ENCODE data around the gene GMDS. TPM values are rescaled to one million over a fixed set of nuclear protein-coding genes. Genes with fewer than 3 reads are reported as not detected.

GMDS gene
- total RNA-seq, 4 donors from 2014 or later, result 197 to 375 (median 215) TPM

DNA sequence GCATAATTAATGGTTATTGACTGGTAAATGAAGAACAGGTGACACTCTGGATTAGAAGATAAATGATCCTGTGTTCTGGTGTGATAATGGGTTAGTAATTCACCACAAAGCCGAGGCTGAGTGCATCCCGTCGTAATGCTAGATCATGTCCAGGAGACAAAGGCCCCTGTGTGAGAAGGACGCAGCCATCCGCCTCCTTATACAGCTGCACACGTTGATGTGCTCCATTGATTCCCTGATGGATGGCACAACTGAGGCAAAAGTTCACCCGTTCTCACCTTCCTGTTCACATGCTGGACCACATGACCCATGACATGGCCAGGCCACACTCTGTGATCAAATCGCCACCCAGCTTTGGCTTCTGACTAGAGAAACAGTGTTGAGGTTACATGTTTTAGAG is 499.6 kb downstream of the GMDS start:
- Histone ChIP-seq H3K36me3 (no peaks in the 10 kb centered on the region), H3K9me3 (no peaks in the 10 kb centered on the region), H3K27me3 (no peaks in the 10 kb centered on the region), H3K4me1 (no peaks in the 10 kb centered on the region), H3K4me3 (no peak overlapping the region), H3K27ac (no peak overlapping the region)
- TF ChIP-seq POLR2A (IDR thresholded peaks at IDR 0.05), result no peak
- TF ChIP-seq, protein P1, sequence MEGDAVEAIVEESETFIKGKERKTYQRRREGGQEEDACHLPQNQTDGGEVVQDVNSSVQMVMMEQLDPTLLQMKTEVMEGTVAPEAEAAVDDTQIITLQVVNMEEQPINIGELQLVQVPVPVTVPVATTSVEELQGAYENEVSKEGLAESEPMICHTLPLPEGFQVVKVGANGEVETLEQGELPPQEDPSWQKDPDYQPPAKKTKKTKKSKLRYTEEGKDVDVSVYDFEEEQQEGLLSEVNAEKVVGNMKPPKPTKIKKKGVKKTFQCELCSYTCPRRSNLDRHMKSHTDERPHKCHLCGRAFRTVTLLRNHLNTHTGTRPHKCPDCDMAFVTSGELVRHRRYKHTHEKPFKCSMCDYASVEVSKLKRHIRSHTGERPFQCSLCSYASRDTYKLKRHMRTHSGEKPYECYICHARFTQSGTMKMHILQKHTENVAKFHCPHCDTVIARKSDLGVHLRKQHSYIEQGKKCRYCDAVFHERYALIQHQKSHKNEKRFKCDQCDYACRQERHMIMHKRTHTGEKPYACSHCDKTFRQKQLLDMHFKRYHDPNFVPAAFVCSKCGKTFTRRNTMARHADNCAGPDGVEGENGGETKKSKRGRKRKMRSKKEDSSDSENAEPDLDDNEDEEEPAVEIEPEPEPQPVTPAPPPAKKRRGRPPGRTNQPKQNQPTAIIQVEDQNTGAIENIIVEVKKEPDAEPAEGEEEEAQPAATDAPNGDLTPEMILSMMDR (IDR thresholded peaks at IDR 0.05), result no peak
- DNase-seq, result no peak

DNA sequence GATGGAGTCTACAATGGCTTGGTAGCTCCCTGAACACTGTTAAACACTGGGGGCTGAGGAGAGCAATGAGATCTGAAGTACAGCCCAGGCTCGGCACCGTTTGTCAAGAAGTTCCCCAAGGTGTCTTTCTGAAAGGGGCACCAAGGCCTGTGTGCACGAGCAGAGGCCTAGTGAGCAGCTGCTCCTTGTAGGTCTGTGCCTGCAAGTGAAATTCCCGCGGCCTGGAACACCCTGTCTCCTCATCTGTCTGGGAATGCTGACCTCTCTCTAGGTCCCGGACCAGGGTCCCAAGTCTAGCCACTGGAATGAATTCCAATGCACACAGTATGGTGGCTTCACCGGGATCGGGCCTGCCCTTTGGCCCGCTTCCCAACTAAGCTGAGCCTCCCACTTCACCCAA is 500.9 kb downstream of the GMDS start:
- Histone ChIP-seq H3K9me3 (no peaks in the 10 kb centered on the region), H3K4me3 (no peak overlapping the region), H3K4me1 (no peaks in the 10 kb centered on the region), H3K36me3 (no peaks in the 10 kb centered on the region), H3K27ac (no peak overlapping the region), H3K27me3 (no peaks in the 10 kb centered on the region)
- no peak for TF ChIP-seq POLR2A (IDR thresholded peaks at IDR 0.05)
- TF ChIP-seq, protein P1 (IDR thresholded peaks at IDR 0.05), result no peak
- no peak for DNase-seq

DNA sequence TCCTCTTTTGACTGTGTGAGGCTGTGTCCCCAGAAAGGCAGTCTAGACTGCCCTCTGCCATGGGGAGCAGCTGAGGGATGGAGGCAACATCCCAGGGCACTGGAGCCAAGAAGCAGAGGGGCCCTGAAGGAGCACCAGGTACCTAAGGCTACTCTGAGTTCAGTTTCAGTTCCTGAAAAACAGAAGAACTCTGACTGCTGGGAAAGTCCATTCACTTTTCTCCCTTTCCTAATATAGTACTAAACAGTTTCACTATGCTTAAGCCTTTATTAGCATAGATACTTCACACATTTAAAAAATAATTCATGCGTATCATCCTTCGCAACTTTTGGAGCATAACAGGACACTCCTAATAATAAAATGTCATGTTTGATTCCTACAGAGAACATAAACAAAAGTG is 505.7 kb downstream of the GMDS start:
- H3K27ac ChIP-seq, result no peak overlapping the region
- no peaks in the 10 kb centered on the region for H3K36me3 ChIP-seq
- H3K9me3 ChIP-seq, result no peaks in the 10 kb centered on the region
- H3K27me3 ChIP-seq, result no peaks in the 10 kb centered on the region
- no peak overlapping the region for H3K4me3 ChIP-seq
- TF ChIP-seq POLR2A (IDR thresholded peaks at IDR 0.05), result no peak
- TF ChIP-seq, protein P1 (IDR thresholded peaks at IDR 0.05), result no peak
- peaks cover 0 to 4% (median 0%) of the 10 kb centered on the region in 4 donors for H3K4me1 ChIP-seq
- no peak for DNase-seq

DNA sequence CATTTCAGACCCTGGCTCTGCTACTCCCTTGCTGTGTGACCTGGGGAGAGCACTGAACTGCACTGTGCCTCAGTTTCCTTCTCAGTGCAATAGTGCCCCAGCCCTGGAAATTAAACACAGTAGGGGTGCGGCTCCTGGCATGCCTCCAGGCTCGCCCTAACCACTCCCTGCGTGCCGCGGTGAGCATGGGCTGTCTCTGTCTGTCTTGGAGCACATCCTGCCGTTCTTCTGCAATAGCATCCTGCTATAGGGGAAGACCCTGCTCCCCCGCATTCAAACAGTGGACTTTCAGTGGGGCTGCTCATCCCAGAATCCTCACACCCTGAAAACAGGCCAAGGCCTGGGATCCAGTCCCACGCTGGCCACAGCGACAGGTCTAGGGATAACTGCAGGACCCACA is 506.2 kb downstream of the GMDS start:
- no peak for TF ChIP-seq POLR2A (IDR thresholded peaks at IDR 0.05)
- TF ChIP-seq, protein P1 (IDR thresholded peaks at IDR 0.05), result no peak
- H3K9me3 ChIP-seq, result no peaks in the 10 kb centered on the region
- no peak for DNase-seq

DNA sequence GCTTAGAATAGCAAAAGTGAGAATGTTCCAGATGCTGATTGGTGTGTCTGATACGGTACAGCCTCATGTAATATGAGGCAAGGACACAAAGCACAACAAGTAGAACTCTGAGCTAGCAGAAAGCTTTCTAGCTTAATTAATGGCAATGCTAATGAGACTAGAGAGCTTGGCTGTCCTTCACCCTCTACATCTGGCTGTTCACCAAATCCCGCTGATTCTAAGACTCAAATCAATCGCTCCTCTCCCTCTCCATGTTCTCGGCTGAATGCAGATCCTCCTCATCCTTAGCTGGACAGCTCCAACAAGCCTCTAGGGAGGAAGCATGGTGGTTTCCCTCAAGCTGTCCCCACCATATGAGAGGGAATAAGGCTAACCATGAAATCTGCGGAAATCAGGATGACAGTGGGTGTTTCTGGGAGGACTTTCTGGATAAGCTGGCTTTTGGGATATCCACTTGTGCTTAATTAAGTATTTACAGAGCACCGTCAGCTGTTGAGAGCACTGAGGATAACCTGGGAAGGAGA is 506.8 kb downstream of the GMDS start:
- Histone ChIP-seq H3K27ac (no peak overlapping the region), H3K36me3 (no peaks in the 10 kb centered on the region), H3K4me1 (peaks cover 0 to 4% (median 0%) of the 10 kb centered on the region in 4 donors), H3K27me3 (no peaks in the 10 kb centered on the region), H3K9me3 (no peaks in the 10 kb centered on the region), H3K4me3 (no peak overlapping the region)
- TF ChIP-seq, protein P1 (IDR thresholded peaks at IDR 0.05), result no peak
- no peak for TF ChIP-seq POLR2A (IDR thresholded peaks at IDR 0.05)
- DNase-seq, result no peak

More for the DNA sequence above, 506.2 kb downstream of the GMDS start:
- no peaks in the 10 kb centered on the region for H3K36me3 ChIP-seq
- peaks cover 0 to 4% (median 0%) of the 10 kb centered on the region in 4 donors for H3K4me1 ChIP-seq
- H3K27ac ChIP-seq, result no peak overlapping the region
- no peak overlapping the region for H3K4me3 ChIP-seq
- H3K27me3 ChIP-seq, result no peaks in the 10 kb centered on the region

Data from Peyer's patch (tissue), 4 donors.